Neural cell (in vitro differentiated cells): ENCODE results near the gene PGF. TPM values are rescaled to one million over a fixed set of nuclear protein-coding genes. Genes with fewer than 3 reads are reported as not detected.

ENCODE experiments used
- H2AFZ ChIP-seq: fragments of 200-600, 300-800 bp; sonication (generic), shearing (Covaris generic); 2 replicates; pipeline ENCODE4 v1.6.0; 2014; ENCODE audit warnings: low read depth, mild to moderate bottlenecking, antibody characterized with exemption, low read length, moderate library complexity
- H3F3A ChIP-seq: fragments of 200-600 bp; shearing (Covaris generic); 2 replicates; pipeline ENCODE4 v1.6.1; 2016; ENCODE audit warnings: mild to moderate bottlenecking, moderate library complexity, mixed read lengths, antibody characterized with exemption, low read length; ENCODE audit not compliant: insufficient read depth, poor library complexity, severe bottlenecking
- H3K27ac ChIP-seq: fragments of 200-600, 300-800 bp; sonication (generic), shearing (Covaris generic); 2 replicates; pipeline ENCODE4 v1.5.1; 2014; ENCODE audit warnings: mild to moderate bottlenecking, low read length, moderate library complexity
- H3K27me3 ChIP-seq: fragments of 300-800, 200-600 bp; sonication (generic), shearing (Covaris generic); 2 replicates; pipeline ENCODE4 v1.6.0; 2014; ENCODE audit warnings: mild to moderate bottlenecking, low read depth, low read length, moderate library complexity; ENCODE audit not compliant: insufficient read depth
- H3K36me3 ChIP-seq: fragments of 300-800, 200-600 bp; sonication (generic), shearing (Covaris generic); 2 replicates; pipeline ENCODE4 v1.5.1; 2014; ENCODE audit warnings: mild to moderate bottlenecking, antibody characterized with exemption, low read length, moderate library complexity; ENCODE audit not compliant: insufficient read depth
- H3K4me2 ChIP-seq: fragments of 300-800, 200-600 bp; sonication (generic), shearing (Covaris generic); 2 replicates; pipeline ENCODE4 v1.6.0; 2014; ENCODE audit warnings: mild to moderate bottlenecking, low read length
- H3K4me3 ChIP-seq: fragments of 300-800, 200-600 bp; sonication (generic), shearing (Covaris generic); 2 replicates; pipeline ENCODE4 v1.5.1; 2014; ENCODE audit warnings: mild to moderate bottlenecking, low read length, moderate library complexity
- H3K79me2 ChIP-seq: fragments of 200-600 bp; shearing (Covaris generic); replicated peaks from 2 replicates; pipeline ENCODE4 v1.6.0; 2014; ENCODE audit warnings: mild to moderate bottlenecking, low read length, moderate library complexity; ENCODE audit not compliant: insufficient read depth
- H3K9ac ChIP-seq: fragments of 300-800, 200-600 bp; sonication (generic), shearing (Covaris generic); 2 replicates; pipeline ENCODE4 v1.6.1; 2016; ENCODE audit warnings: mild to moderate bottlenecking, low read length, mixed read lengths
- H3K9me2 ChIP-seq: fragments of 200-600 bp; shearing (Covaris generic); 2 replicates; pipeline ENCODE4 v1.6.1; 2016; ENCODE audit warnings: mild to moderate bottlenecking, low read length, mixed read lengths; ENCODE audit not compliant: insufficient read depth
- H3K9me3 ChIP-seq: fragments of 200-600, 300-800 bp; sonication (generic), shearing (Covaris generic); 2 replicates; pipeline ENCODE4 v1.6.1; 2016; ENCODE audit warnings: mild to moderate bottlenecking, mixed run types, low read length, moderate library complexity, mixed read lengths
- H4K20me1 ChIP-seq: fragments of 200-600 bp; shearing (Covaris generic); 2 replicates; pipeline ENCODE4 v1.6.1; 2016; ENCODE audit warnings: mild to moderate bottlenecking, mixed run types; ENCODE audit not compliant: insufficient read depth
- EP300 ChIP-seq: fragments of 450-650 bp; conservative IDR thresholded peaks from 2 replicates; pipeline ENCODE4 v1.6.1; 2014; ENCODE audit warnings: antibody characterized with exemption, mild to moderate bottlenecking, moderate library complexity; ENCODE audit not compliant: poor library complexity, severe bottlenecking
- EZH2 ChIP-seq: fragments of 200-600, 300-800 bp; shearing (Covaris generic), sonication (generic); IDR thresholded peaks from 2 replicates; pipeline ENCODE4 v1.6.1; 2014; ENCODE audit warnings: antibody characterized with exemption, low read length, borderline replicate concordance, mild to moderate bottlenecking; ENCODE audit not compliant: insufficient read depth, poor library complexity, severe bottlenecking
- MXI1 ChIP-seq: fragments of 450-650 bp; conservative IDR thresholded peaks from 2 replicates; pipeline ENCODE4 v1.6.1; 2014; ENCODE audit warnings: antibody characterized with exemption, mild to moderate bottlenecking; ENCODE audit not compliant: poor library complexity, severe bottlenecking
- POLR2AphosphoS5 ChIP-seq: IDR thresholded peaks from 2 replicates; pipeline ENCODE4 v1.6.1; 2012
- RAD21 ChIP-seq: fragments of 450-650 bp; conservative IDR thresholded peaks from 2 replicates; pipeline ENCODE4 v1.6.1; 2014; ENCODE audit warnings: antibody characterized with exemption, mild to moderate bottlenecking, moderate library complexity
- SMC3 ChIP-seq: fragments of 450-650 bp; conservative IDR thresholded peaks from 2 replicates; pipeline ENCODE4 v1.6.1; 2014; ENCODE audit warnings: antibody characterized with exemption, mild to moderate bottlenecking, moderate library complexity; ENCODE audit not compliant: poor library complexity
- TAF1 ChIP-seq: IDR thresholded peaks from 2 replicates; pipeline ENCODE4 v1.6.1; 2012; ENCODE audit warnings: low read depth
- polyA plus RNA-seq: library from polyadenylated mRNA; depleted of rRNA; stranded (reverse); fragments of >200 nt; gene quantifications from 2 replicates; pipeline ENCODE4 v1.2.3, GENCODE V29; 2014
- TF ChIP-seq, protein P1 (sequence below): IDR thresholded peaks from 2 replicates; pipeline ENCODE4 v1.6.1; 2012; ENCODE audit warnings: borderline replicate concordance
- TF ChIP-seq, protein P2 (sequence below): fragments of 450-650 bp; IDR thresholded peaks from 2 replicates; pipeline ENCODE4 v1.5.1; 2014; ENCODE audit warnings: antibody characterized with exemption, mild to moderate bottlenecking, moderate library complexity; ENCODE audit not compliant: poor library complexity, severe bottlenecking

The PGF gene
- polyA plus RNA-seq, 1 donor from 2014 or later: not detected

DNA sequence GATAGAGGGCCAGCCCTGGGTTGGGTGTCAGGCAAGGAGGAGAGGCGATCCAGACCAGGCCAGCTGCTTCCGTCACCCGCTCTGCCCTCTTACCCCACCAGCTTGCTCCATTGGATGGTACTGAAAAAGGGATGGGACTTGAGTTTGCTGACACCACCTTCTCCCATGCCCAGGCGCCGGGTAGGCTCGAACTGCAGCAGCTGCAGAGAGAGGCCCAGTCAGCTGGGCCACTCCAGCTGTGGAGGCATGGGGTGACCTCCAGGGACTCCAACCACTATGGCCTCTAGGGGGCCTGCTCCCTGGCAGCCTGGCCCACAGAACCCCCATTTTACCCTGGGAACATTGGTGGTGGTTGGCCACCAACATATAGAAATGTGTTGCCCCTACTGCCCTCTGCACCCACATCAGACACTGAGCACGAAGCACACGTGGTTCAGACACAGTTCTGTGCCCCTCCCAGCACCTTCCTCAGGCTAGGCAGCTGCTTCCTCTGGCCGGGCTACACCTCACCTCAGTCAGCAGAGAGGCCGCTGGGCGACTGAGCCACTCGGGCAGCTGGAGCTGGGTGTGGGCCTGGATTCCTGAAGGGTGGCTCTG lies 48.4 kb downstream of the PGF start:
- Histone ChIP-seq H3F3A (no peaks in the 10 kb centered on the region), H3K9ac (no peak overlapping the region), H3K27me3 (no peaks in the 10 kb centered on the region), H3K27ac (no peak overlapping the region), H3K4me2 (no peak overlapping the region), H4K20me1 (no peaks in the 10 kb centered on the region), H3K9me3 (no peaks in the 10 kb centered on the region), H3K4me3 (no peak overlapping the region), H2AFZ (no peak overlapping the region), H3K9me2 (no peaks in the 10 kb centered on the region), H3K79me2 (no peaks in the 10 kb centered on the region), H3K36me3 (no peaks in the 10 kb centered on the region)
- TF ChIP-seq, protein P1, sequence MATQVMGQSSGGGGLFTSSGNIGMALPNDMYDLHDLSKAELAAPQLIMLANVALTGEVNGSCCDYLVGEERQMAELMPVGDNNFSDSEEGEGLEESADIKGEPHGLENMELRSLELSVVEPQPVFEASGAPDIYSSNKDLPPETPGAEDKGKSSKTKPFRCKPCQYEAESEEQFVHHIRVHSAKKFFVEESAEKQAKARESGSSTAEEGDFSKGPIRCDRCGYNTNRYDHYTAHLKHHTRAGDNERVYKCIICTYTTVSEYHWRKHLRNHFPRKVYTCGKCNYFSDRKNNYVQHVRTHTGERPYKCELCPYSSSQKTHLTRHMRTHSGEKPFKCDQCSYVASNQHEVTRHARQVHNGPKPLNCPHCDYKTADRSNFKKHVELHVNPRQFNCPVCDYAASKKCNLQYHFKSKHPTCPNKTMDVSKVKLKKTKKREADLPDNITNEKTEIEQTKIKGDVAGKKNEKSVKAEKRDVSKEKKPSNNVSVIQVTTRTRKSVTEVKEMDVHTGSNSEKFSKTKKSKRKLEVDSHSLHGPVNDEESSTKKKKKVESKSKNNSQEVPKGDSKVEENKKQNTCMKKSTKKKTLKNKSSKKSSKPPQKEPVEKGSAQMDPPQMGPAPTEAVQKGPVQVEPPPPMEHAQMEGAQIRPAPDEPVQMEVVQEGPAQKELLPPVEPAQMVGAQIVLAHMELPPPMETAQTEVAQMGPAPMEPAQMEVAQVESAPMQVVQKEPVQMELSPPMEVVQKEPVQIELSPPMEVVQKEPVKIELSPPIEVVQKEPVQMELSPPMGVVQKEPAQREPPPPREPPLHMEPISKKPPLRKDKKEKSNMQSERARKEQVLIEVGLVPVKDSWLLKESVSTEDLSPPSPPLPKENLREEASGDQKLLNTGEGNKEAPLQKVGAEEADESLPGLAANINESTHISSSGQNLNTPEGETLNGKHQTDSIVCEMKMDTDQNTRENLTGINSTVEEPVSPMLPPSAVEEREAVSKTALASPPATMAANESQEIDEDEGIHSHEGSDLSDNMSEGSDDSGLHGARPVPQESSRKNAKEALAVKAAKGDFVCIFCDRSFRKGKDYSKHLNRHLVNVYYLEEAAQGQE: no peak
- TF ChIP-seq POLR2AphosphoS5 (no peak), SMC3 (no peak), MXI1 (no peak), EZH2 (no peak), TAF1 (no peak), EP300 (no peak), RAD21 (no peak)
- TF ChIP-seq, protein P2, sequence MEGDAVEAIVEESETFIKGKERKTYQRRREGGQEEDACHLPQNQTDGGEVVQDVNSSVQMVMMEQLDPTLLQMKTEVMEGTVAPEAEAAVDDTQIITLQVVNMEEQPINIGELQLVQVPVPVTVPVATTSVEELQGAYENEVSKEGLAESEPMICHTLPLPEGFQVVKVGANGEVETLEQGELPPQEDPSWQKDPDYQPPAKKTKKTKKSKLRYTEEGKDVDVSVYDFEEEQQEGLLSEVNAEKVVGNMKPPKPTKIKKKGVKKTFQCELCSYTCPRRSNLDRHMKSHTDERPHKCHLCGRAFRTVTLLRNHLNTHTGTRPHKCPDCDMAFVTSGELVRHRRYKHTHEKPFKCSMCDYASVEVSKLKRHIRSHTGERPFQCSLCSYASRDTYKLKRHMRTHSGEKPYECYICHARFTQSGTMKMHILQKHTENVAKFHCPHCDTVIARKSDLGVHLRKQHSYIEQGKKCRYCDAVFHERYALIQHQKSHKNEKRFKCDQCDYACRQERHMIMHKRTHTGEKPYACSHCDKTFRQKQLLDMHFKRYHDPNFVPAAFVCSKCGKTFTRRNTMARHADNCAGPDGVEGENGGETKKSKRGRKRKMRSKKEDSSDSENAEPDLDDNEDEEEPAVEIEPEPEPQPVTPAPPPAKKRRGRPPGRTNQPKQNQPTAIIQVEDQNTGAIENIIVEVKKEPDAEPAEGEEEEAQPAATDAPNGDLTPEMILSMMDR: no peak

- Histone ChIP-seq H3K4me3 (no peak overlapping the region), H3K27me3 (no peaks in the 10 kb centered on the region), H3K9ac (no peak overlapping the region), H3K9me2 (no peaks in the 10 kb centered on the region), H3K36me3 (no peaks in the 10 kb centered on the region), H3K79me2 (no peaks in the 10 kb centered on the region), H2AFZ (no peak overlapping the region), H3K9me3 (no peaks in the 10 kb centered on the region), H3F3A (no peaks in the 10 kb centered on the region), H4K20me1 (no peaks in the 10 kb centered on the region), H3K4me2 (no peak overlapping the region), H3K27ac (no peak overlapping the region)
- TF ChIP-seq RAD21: peak; percentile 58
- peak; percentile 18 for TF ChIP-seq POLR2AphosphoS5
- TF ChIP-seq EZH2: no peak
- TF ChIP-seq MXI1: peak; percentile 27
- TF ChIP-seq, protein P1: no peak
- peak; percentile 72 for TF ChIP-seq SMC3
- TF ChIP-seq, protein P2: peak; percentile 78
Measured at GRCh38 chr14:74905595-74906142, 49.7 kb downstream of the PGF start.
